Heart left ventricle (tissue), 13 donors: ENCODE measurements around the gene BTAF1.

Experiments
- POLR2A ChIP-seq, 2 donors: fragments of 450-650 bp; IDR thresholded peaks; one replicate each; pipeline ENCODE4 v1.6.1; 2017; ENCODE audit warnings: antibody characterized with exemption in 2 of 2, mild to moderate bottlenecking in 2 of 2, moderate library complexity in 2 of 2
- TF ChIP-seq, protein P1 (sequence below), 12 donors: fragments of 200-600 bp; sonication (generic) in 4 of 12; IDR thresholded peaks; one replicate each; pipeline versions ENCODE4 v1.5.0 to v1.8.0; 2018 to 2022; ENCODE audit warnings: antibody characterized with exemption in 12 of 12, mild to moderate bottlenecking in 5 of 12
- donor health status: ischemic (EF 13 %, LVEDD 7.1; RV severe dilation, severe dysfunction).
- donor health status: DM: no; HTN: yes; CAD: no.
- donor health status: DM: no; HTN: no; CAD: no.
- donor health status: ischemic (EF 25% LVEDD 6.9; RV normal size, moderate dysfunction).
- donor health status: ischemic (EF 25% LVEDD 5.7; RV mildly dilated, moderate dysfunction).
- donor health status: ischemic (EF 35%, LVEDD 5.7; RV mildly dilated, moderate dysfunction).
- donor health status: nonischemic (EF 11% LVEDD 7.7; RV severe dilation, severe dysfunction).
- donor health status: DM: yes; HTN: yes; CAD: no.
- donor health status: PGD.
- donor health status: ischemic (EF 29% LVEDD 5.4; RV normal size, mild dysfunction).
- donor health status: nonischemic (EF 23%, LVEDD 6.1; RV moderate dilation, normal function).

- no peak for TF ChIP-seq POLR2A (IDR thresholded peaks at IDR 0.05)
- TF ChIP-seq, protein P1, sequence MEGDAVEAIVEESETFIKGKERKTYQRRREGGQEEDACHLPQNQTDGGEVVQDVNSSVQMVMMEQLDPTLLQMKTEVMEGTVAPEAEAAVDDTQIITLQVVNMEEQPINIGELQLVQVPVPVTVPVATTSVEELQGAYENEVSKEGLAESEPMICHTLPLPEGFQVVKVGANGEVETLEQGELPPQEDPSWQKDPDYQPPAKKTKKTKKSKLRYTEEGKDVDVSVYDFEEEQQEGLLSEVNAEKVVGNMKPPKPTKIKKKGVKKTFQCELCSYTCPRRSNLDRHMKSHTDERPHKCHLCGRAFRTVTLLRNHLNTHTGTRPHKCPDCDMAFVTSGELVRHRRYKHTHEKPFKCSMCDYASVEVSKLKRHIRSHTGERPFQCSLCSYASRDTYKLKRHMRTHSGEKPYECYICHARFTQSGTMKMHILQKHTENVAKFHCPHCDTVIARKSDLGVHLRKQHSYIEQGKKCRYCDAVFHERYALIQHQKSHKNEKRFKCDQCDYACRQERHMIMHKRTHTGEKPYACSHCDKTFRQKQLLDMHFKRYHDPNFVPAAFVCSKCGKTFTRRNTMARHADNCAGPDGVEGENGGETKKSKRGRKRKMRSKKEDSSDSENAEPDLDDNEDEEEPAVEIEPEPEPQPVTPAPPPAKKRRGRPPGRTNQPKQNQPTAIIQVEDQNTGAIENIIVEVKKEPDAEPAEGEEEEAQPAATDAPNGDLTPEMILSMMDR (IDR thresholded peaks at IDR 0.05): no peak
Observed at GRCh38 chr10:91891125-91892001, 32.2 kb upstream of the BTAF1 start.
